Mesenchymal stem cell (in vitro differentiated cells and primary cell): ENCODE results near the gene GALNT18. TPM values are rescaled to one million over a fixed set of nuclear protein-coding genes. Genes with fewer than 3 reads are reported as not detected.
A peak's percentile ranks its signal among the peaks of the same experiment; 100 is the strongest.

Experiments used
- DNase-seq: peaks from one replicate; pipeline ENCODE4 v3.0.0-alpha.2; 2013
- H2AFZ ChIP-seq: one replicate; pipeline ENCODE4 v1.6.1; 2013; ENCODE audit warnings: low read depth, mild to moderate bottlenecking, control low read depth, inconsistent platforms, low read length, moderate library complexity
- H2AK5ac ChIP-seq: 2 replicates; pipeline ENCODE4 v1.6.1; 2013; ENCODE audit warnings: low read length, moderate library complexity, mild to moderate bottlenecking, inconsistent platforms; ENCODE audit not compliant: severe bottlenecking
- H2BK120ac ChIP-seq: one replicate; pipeline ENCODE4 v1.6.1; 2013; ENCODE audit warnings: low read depth, mild to moderate bottlenecking, inconsistent platforms, low read length, moderate library complexity
- H2BK12ac ChIP-seq, 2 experiments: one replicate each; pipeline ENCODE4 v1.6.1; 2013; ENCODE audit warnings: inconsistent platforms in 2 of 2, low read length in 2 of 2, mild to moderate bottlenecking in 2 of 2, moderate library complexity in 2 of 2, control low read depth in 1 of 2
- H2BK15ac ChIP-seq: one replicate; pipeline ENCODE4 v1.6.1; 2013; ENCODE audit warnings: mild to moderate bottlenecking, low read depth, inconsistent platforms; ENCODE audit not compliant: poor library complexity, severe bottlenecking
- H2BK5ac ChIP-seq: 2 replicates; pipeline ENCODE4 v1.6.1; 2013; ENCODE audit warnings: low read depth, mild to moderate bottlenecking, low read length, control low read depth, inconsistent platforms; ENCODE audit not compliant: poor library complexity, severe bottlenecking
- H3K14ac ChIP-seq, 2 experiments: one replicate each; pipeline ENCODE4 v1.6.1; 2013; ENCODE audit warnings: inconsistent platforms in 2 of 2, low read length in 2 of 2, control low read depth in 1 of 2, mild to moderate bottlenecking in 1 of 2, moderate library complexity in 1 of 2
- H3K18ac ChIP-seq, 2 experiments: one replicate each; pipeline ENCODE4 v1.6.1; 2013; ENCODE audit warnings: inconsistent platforms in 2 of 2, low read length in 2 of 2, control low read depth in 1 of 2, low read depth in 1 of 2, mild to moderate bottlenecking in 1 of 2
- H3K23ac ChIP-seq, 2 experiments: one replicate each; pipeline ENCODE4 v1.6.1; 2013; ENCODE audit warnings: inconsistent platforms in 2 of 2, low read length in 2 of 2, mild to moderate bottlenecking in 2 of 2, moderate library complexity in 2 of 2, control low read depth in 1 of 2
- H3K27ac ChIP-seq: 2 replicates; pipeline ENCODE4 v1.5.1; 2013; ENCODE audit warnings: mild to moderate bottlenecking, moderate library complexity, low read length, control low read depth, inconsistent platforms; ENCODE audit not compliant: poor library complexity, severe bottlenecking
- H3K27me3 ChIP-seq, 2 experiments: 2 replicates each; pipeline versions ENCODE4 v1.6.1 to v1.7.0; 2013; ENCODE audit warnings: low read length in 2 of 2, mild to moderate bottlenecking in 2 of 2, moderate library complexity in 2 of 2, control low read depth in 1 of 2, inconsistent platforms in 1 of 2; ENCODE audit not compliant: control insufficient read depth in 1 of 2, insufficient read depth in 1 of 2
- H3K36me3 ChIP-seq, 2 experiments: 2 replicates each; pipeline versions ENCODE4 v1.6.1 to v1.7.0; 2013; ENCODE audit warnings: low read length in 2 of 2, control low read depth in 1 of 2, inconsistent platforms in 1 of 2, low read depth in 1 of 2, mild to moderate bottlenecking in 1 of 2; ENCODE audit not compliant: insufficient read depth in 2 of 2, control insufficient read depth in 1 of 2
- H3K4ac ChIP-seq, 2 experiments: one replicate each; pipeline ENCODE4 v1.6.1; 2013; ENCODE audit warnings: inconsistent platforms in 2 of 2, low read length in 2 of 2, mild to moderate bottlenecking in 2 of 2, moderate library complexity in 2 of 2, control low read depth in 1 of 2, low read depth in 1 of 2
- H3K4me1 ChIP-seq: 2 replicates; pipeline ENCODE4 v1.6.1; 2013; ENCODE audit warnings: low read depth, low read length, control low read depth; ENCODE audit not compliant: control insufficient read depth, insufficient read depth
- H3K4me2 ChIP-seq: 2 replicates; pipeline ENCODE4 v1.6.1; 2013; ENCODE audit warnings: low read length, mild to moderate bottlenecking, inconsistent platforms; ENCODE audit not compliant: poor library complexity, severe bottlenecking
- H3K4me3 ChIP-seq, 2 experiments: 2 replicates each; pipeline versions ENCODE4 v1.5.1 to v1.7.0; 2013; ENCODE audit warnings: low read length in 2 of 2, mild to moderate bottlenecking in 2 of 2, control low read depth in 1 of 2, low read depth in 1 of 2; ENCODE audit not compliant: insufficient read depth in 1 of 2
- H3K79me1 ChIP-seq: replicated peaks from 2 replicates; pipeline ENCODE4 v1.6.1; 2013; ENCODE audit warnings: mild to moderate bottlenecking, control low read depth, low read length, inconsistent platforms; ENCODE audit not compliant: poor library complexity, severe bottlenecking
- H3K9ac ChIP-seq: 2 replicates; pipeline ENCODE4 v1.7.0; 2013; ENCODE audit warnings: mild to moderate bottlenecking, low read length, moderate library complexity
- H3K9me3 ChIP-seq: 2 replicates; pipeline ENCODE4 v1.7.0; 2013; ENCODE audit warnings: mild to moderate bottlenecking, low read length; ENCODE audit not compliant: control insufficient read depth
- H4K8ac ChIP-seq: one replicate; pipeline ENCODE4 v1.6.1; 2013; ENCODE audit warnings: inconsistent platforms, mild to moderate bottlenecking, low read length, moderate library complexity
- H4K91ac ChIP-seq: one replicate; pipeline ENCODE4 v1.6.1; 2013; ENCODE audit warnings: mild to moderate bottlenecking, low read length, inconsistent platforms
- WGBS: methylation state at CpG from one replicate; pipeline ENCODE4 v1.1.7; 2013; ENCODE audit warnings: mixed read lengths; 5-methylcytosine and 5-hydroxymethylcytosine counted together
- polyA plus RNA-seq, 2 experiments: library from polyadenylated mRNA; stranded (reverse); fragments of 200-250 nt; gene quantifications; one replicate each; pipeline ENCODE4 v1.2.3, GENCODE V29; 2013

Gene GALNT18
- polyA plus RNA-seq (2013, experiment 1 of 2) = 1.7 TPM
- polyA plus RNA-seq (2013, experiment 2 of 2) = 1.8 TPM

DNA sequence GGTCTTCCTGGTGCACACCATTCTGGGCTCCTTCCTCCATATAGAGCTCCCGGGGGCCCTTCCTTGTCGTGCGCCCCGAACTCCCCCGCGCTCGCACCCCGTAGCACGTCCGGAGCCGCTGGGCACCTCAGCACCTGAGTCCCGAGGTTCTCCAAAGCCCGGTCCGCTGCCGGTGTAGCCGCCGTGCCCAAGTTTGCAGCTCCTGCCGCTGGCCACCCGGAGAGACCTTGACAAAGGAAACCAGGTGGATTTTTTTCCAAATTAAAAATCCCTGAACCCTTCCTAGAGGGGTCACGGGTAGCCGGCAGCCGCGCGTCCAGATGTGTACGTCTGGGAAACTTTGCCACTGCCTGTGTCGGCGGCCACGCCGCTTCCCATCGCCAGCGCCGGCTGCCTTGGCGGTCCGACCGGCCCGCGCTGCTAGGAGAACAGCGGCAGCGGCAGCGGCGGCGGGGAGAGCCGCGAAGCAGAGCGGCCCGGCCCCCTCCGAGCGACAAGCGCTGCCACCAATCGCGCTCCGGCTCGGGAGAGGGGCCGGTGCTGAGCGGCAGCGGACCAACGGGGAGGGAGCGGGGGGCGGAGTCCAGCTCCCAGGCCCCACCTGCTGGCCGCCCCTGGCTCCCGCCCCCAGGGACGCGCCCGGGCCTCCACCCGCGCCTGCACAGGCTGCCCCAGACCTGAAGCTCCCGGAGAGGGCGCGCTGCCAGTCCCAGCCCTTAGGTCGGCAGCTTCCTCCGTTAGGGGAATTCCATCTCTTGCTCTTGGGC lies at the start of gene GALNT18:
Gene GALNT18, minus strand, starts transcription at position 433 of the 767 bp plus-strand sequence.
- Histone ChIP-seq H3K27ac (no peak within 1 kb of the TSS), H2AFZ (peak within 1 kb of the TSS; percentile 36), H2AK5ac (no peak within 1 kb of the TSS), H2BK5ac (no peak within 1 kb of the TSS), H3K9ac (peak within 1 kb of the TSS; percentile 69), H3K79me1 (no peaks in the 10 kb centered on the region), H2BK12ac (peak within 1 kb of the TSS in 1 of 2 experiments; percentile 42), H2BK15ac (peak within 1 kb of the TSS; percentile 26), H3K4me2 (peak within 1 kb of the TSS; percentile 98), H2BK120ac (no peak within 1 kb of the TSS), H4K8ac (peak within 1 kb of the TSS; percentile 75), H3K4me1 (peaks cover 23% of the 10 kb centered on the region), H4K91ac (no peak within 1 kb of the TSS), H3K36me3 (no peaks in the 10 kb centered on the region), H3K4ac (peak within 1 kb of the TSS in 1 of 2 experiments; percentile 45), H3K27me3 (peaks cover 55 to 75% of the 10 kb centered on the region in 2 experiments), H3K14ac (peak within 1 kb of the TSS in 1 of 2 experiments; percentile 66), H3K4me3 (peak within 1 kb of the TSS; percentile 33 to 80), H3K9me3 (no peaks in the 10 kb centered on the region), H3K23ac (peak within 1 kb of the TSS in 1 of 2 experiments; percentile 16), H3K18ac (peak within 1 kb of the TSS in 1 of 2 experiments; percentile 90)
- WGBS = under 1% methylated on average over 57 of the region's 71 CpGs
- DNase-seq = peak; percentile 94

DNA sequence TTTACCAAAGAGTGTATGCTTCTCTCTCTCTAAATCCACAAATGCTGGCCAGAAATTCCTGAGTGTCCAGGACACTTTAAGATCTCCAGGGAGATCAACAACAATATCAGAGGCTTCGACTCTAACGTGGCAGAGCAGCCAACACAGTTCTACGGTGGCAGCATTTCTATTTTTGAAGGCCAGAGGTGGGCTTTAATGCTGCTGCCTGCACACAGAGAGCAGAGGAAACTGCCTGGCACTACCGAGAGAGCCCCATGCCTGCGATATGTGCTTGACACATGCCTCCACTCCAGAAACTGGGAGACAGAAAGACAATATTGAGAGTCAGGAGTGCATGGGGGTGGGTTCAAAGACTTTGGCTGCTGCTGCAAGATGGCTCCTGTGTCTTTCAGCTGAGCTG lies 48.8 kb upstream of the GALNT18 start:
- H2BK15ac ChIP-seq = no peak overlapping the region
- no peak overlapping the region for H3K27ac ChIP-seq
- no peak overlapping the region for H3K23ac ChIP-seq
- no peak overlapping the region for H2BK120ac ChIP-seq
- no peak overlapping the region for H3K14ac ChIP-seq
- no peak for DNase-seq
- H2BK12ac ChIP-seq = no peak overlapping the region
- H3K9ac ChIP-seq = no peak overlapping the region
- H3K18ac ChIP-seq = no peak overlapping the region
- H3K79me1 ChIP-seq = no peaks in the 10 kb centered on the region
- H3K27me3 ChIP-seq = peaks cover 43 to 87% of the 10 kb centered on the region in 2 experiments
- no peak overlapping the region for H3K4me2 ChIP-seq
- no peaks in the 10 kb centered on the region for H3K4me1 ChIP-seq
- H3K9me3 ChIP-seq = peaks cover 8% of the 10 kb centered on the region
- no peak overlapping the region for H3K4me3 ChIP-seq
- no peak overlapping the region for H2AK5ac ChIP-seq
- no peak overlapping the region for H4K91ac ChIP-seq
- WGBS = 83% methylated on average over 5 of the region's 5 CpGs
- no peak overlapping the region for H2BK5ac ChIP-seq
- H2AFZ ChIP-seq = no peak overlapping the region
- no peak overlapping the region for H4K8ac ChIP-seq
- H3K36me3 ChIP-seq = no peaks in the 10 kb centered on the region
- no peak overlapping the region for H3K4ac ChIP-seq

DNA sequence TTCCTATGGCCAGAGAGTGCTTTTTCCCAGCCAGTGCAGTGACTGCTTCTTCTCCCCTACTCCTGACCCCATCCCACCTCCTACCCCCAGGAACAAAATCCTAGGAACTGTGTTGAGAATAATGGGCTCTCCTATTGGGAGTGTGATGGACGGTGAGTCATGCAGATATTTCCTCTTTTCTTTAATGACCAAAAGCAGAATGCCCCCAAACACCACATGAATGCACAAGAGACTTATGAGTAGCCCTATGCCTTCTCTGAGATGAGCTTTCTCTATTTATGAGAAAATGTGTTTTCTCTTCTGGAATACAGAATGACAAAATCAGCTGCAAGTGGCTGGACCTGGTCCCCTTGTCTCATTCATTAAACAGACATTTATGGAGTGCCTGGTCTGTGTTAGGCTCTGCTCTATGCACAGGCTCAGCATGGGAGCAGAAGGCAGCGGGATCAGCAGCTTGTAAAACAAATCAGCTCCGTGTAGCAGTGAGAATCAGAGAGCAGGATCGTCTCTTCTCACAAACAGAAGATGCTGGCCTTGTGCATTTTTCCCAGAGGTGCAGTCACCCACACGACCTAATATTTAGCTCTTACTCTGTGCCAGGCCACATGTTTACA lies 47.5 kb upstream of the GALNT18 start:
- peaks cover 53 to 93% of the 10 kb centered on the region in 2 experiments for H3K27me3 ChIP-seq

DNA sequence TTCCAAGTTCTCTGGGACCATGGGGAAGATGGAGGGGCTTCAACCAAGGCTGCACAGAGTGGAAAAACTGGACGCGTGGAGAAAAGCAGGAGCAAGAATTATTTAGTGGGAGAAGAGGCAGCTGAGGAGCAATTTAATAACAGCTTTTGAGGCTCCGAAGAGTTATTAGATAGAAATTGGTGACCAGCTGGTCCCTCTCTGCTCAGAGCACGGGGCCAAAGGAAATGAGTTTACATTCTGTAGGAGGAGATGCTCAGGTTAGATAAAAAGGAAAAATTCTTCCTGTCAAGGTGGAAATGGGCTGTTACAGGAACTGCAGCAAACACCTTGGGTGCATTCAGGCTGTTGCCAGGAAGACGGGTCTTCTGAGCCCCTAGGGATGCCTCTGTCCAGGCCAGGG lies 47.0 kb upstream of the GALNT18 start:
- Histone ChIP-seq H3K79me1 (no peaks in the 10 kb centered on the region), H3K9me3 (peaks cover 8% of the 10 kb centered on the region), H2BK15ac (no peak overlapping the region), H4K8ac (no peak overlapping the region), H3K27me3 (peaks cover 58 to 94% of the 10 kb centered on the region in 2 experiments), H2BK12ac (no peak overlapping the region), H3K36me3 (no peaks in the 10 kb centered on the region), H3K14ac (no peak overlapping the region), H3K4me1 (no peaks in the 10 kb centered on the region), H3K9ac (no peak overlapping the region), H3K27ac (no peak overlapping the region), H3K18ac (no peak overlapping the region), H3K4me2 (no peak overlapping the region), H3K23ac (no peak overlapping the region), H3K4ac (no peak overlapping the region), H2BK5ac (no peak overlapping the region), H2AFZ (no peak overlapping the region), H3K4me3 (no peak overlapping the region), H2BK120ac (no peak overlapping the region), H4K91ac (no peak overlapping the region), H2AK5ac (no peak overlapping the region)
- 89% methylated on average over 5 of the region's 5 CpGs for WGBS
- no peak for DNase-seq

More for the DNA sequence above, 47.5 kb upstream of the GALNT18 start:
- H2BK12ac ChIP-seq = no peak overlapping the region
- H3K27ac ChIP-seq = no peak overlapping the region
- WGBS = 40% methylated on average over 5 of the region's 5 CpGs
- H3K23ac ChIP-seq = no peak overlapping the region
- no peak overlapping the region for H2AK5ac ChIP-seq
- no peak overlapping the region for H3K4ac ChIP-seq
- no peak overlapping the region for H4K91ac ChIP-seq
- no peak overlapping the region for H3K4me2 ChIP-seq
- no peak overlapping the region for H3K14ac ChIP-seq
- no peak overlapping the region for H2BK15ac ChIP-seq
- no peak overlapping the region for H4K8ac ChIP-seq
- no peaks in the 10 kb centered on the region for H3K36me3 ChIP-seq
- H2BK120ac ChIP-seq = no peak overlapping the region
- no peak overlapping the region for H2BK5ac ChIP-seq
- H3K9ac ChIP-seq = no peak overlapping the region
- H3K4me1 ChIP-seq = no peaks in the 10 kb centered on the region
- H3K18ac ChIP-seq = no peak overlapping the region
- DNase-seq = peak; percentile 1
- no peak overlapping the region for H2AFZ ChIP-seq
- H3K4me3 ChIP-seq = no peak overlapping the region
- no peaks in the 10 kb centered on the region for H3K79me1 ChIP-seq
- H3K9me3 ChIP-seq = peaks cover 8% of the 10 kb centered on the region
